Breast epithelium (tissue), 3 donors: ENCODE results near the gene TBC1D9B.

Experiments
- POLR2A ChIP-seq: fragments of 450-650 bp; IDR thresholded peaks from one replicate; pipeline ENCODE4 v1.6.1; 2016; ENCODE audit warnings: antibody characterized with exemption, mild to moderate bottlenecking, moderate library complexity
- POLR2AphosphoS5 ChIP-seq, 3 donors: sonication (generic); formaldehyde crosslinking; IDR thresholded peaks; one replicate each; pipeline ENCODE4 v1.6.1; 2017; ENCODE audit warnings: antibody characterized with exemption in 3 of 3
- TF ChIP-seq, protein P1 (sequence below), 3 donors: fragments of 450-650 bp; IDR thresholded peaks; one replicate each; pipeline ENCODE4 v1.5.1; 2016 to 2017; ENCODE audit warnings: antibody characterized with exemption in 3 of 3, mild to moderate bottlenecking in 3 of 3, moderate library complexity in 3 of 3

DNA sequence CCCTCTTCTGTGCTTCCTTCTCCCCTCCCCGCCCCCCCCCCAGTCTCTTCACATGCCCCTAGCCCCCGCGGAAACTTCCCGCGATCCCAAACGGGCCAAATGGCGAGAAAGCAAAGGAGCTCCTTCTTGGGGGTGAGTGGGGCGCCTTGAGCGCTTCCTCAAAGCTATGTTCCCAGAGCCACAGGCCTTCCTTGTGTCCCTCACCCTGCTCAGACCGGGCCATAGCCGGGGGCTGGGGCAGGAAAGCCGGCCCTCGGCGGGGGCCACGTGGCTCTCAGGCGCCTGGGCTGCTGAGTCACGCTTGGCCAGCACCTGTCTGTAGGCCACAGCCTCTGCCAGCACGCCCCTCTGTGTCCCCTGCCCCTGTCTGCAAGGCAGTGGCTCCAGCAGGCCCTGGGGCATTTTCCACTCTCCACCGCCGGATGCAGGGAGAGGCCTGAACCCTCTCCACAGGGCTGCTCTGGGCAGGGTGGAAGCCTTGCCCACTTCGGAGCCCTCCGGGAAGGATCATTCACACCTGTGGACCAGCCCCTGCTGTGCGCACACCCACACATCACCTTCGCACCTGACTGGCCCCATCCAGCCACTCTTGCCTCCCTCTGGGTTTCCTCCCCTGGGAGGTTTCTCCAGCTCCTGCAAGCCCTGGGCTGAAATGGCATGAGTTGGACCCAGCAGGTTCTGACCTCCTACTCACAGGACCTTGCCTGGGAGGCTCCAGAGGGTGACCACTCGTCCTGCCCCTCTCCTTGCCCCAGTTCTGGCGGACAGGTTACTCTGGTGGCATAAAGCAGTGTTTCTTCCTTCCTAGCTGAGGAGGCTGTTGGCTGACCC is 88.2 kb downstream of the TBC1D9B start:
- TF ChIP-seq POLR2A (no peak), POLR2AphosphoS5 (IDR thresholded peaks at IDR 0.05) (peak in 1 of 3 donors; percentile 21)
- TF ChIP-seq, protein P1, sequence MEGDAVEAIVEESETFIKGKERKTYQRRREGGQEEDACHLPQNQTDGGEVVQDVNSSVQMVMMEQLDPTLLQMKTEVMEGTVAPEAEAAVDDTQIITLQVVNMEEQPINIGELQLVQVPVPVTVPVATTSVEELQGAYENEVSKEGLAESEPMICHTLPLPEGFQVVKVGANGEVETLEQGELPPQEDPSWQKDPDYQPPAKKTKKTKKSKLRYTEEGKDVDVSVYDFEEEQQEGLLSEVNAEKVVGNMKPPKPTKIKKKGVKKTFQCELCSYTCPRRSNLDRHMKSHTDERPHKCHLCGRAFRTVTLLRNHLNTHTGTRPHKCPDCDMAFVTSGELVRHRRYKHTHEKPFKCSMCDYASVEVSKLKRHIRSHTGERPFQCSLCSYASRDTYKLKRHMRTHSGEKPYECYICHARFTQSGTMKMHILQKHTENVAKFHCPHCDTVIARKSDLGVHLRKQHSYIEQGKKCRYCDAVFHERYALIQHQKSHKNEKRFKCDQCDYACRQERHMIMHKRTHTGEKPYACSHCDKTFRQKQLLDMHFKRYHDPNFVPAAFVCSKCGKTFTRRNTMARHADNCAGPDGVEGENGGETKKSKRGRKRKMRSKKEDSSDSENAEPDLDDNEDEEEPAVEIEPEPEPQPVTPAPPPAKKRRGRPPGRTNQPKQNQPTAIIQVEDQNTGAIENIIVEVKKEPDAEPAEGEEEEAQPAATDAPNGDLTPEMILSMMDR (IDR thresholded peaks at IDR 0.05): no peak
